ENCODE results near the gene LYPD3.

DNA sequence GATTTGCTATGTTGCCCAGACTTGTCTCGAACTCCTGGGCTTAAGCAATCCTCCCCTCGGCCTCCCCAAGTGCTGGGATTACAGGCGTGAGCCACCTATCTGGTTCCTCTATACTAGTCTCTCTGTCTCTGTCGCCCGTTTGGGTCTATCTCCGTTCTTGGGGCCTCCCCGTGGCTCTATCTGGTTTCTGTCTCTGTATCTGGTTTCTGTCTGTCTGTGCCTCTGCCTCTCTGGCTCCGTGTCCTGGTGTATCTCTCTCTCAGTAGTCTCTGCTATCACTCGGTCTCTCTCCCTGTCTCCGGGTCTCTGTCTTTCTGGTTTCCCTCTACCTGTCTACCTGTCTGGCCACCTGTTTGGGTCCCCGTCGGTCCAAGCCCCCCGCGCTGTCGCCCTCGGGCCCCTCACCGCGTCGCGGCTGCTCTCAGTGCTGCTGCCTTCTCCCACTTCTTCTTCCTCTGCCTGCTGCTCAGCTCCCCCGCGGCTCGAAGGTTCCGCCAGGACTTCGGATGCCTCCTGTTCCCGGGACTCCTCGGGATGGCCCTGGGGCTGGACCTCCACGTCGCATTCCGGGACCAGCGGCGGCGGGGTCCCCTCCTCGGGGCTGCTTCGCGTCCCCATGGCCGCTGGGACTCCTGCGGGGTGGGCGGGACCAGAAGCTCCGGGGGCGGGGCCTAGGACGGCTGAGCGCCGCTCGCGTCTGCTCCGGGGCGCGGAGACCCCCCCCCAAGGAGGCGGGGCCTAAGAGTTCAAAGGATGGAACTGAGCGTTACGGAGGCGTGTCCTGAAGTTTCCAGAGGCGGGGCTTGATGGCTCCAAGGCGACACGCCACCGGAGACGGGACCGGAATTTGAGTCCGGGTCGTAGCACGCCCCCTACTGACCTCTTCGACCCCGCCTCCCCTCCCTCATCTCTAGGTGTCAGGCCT, 38.4 kb upstream of the LYPD3 start:
- peak in 1 of 6 experiments; percentile 7 for TF ChIP-seq CTCF (IDR thresholded peaks at IDR 0.05)
- peak in 2 of 4 donors; percentile 10 to 73 for TF ChIP-seq POLR2A (IDR thresholded peaks at IDR 0.05)

Measured in esophagus squamous epithelium (tissue), 4 donors.